GM18499 (cell line): ENCODE measurements around the gene NDUFA6.
"Not testable (repeated sequence)": the region's sequence is repeated elsewhere in the genome, so short reads cannot be mapped to it uniquely, and the experiment has no call there.

Source experiments
- ATAC-seq: cut with Tn5 transposase; IDR thresholded peaks from one replicate; pipeline ENCODE4 v1.9.1; 2021; ENCODE audit warnings: moderate number of reproducible peaks; ENCODE audit not compliant: insufficient read depth, unreplicated experiment

NDUFA6 gene

DNA sequence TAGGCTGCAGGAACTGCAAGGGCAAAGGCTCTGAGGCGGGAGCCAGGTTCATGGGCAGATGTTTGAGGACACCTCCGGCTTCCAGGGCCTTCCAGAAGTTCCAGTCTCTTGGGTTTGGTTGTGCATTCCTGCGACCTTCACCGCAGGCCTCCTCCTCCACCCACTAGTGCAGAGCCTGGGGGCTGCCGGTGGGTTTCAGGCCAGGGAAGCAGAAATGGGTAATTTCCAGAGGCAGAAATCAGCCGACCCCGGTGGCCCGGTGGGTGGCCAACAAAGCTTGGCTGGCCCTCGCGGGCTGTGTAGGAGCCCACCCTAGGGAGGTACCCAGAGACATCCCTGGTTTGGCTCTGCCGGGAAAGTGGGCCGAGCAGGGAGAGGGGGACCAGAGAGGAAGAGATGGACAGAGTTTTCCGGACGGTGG, 16.9 kb downstream of the NDUFA6 start:
- no peak for ATAC-seq

DNA sequence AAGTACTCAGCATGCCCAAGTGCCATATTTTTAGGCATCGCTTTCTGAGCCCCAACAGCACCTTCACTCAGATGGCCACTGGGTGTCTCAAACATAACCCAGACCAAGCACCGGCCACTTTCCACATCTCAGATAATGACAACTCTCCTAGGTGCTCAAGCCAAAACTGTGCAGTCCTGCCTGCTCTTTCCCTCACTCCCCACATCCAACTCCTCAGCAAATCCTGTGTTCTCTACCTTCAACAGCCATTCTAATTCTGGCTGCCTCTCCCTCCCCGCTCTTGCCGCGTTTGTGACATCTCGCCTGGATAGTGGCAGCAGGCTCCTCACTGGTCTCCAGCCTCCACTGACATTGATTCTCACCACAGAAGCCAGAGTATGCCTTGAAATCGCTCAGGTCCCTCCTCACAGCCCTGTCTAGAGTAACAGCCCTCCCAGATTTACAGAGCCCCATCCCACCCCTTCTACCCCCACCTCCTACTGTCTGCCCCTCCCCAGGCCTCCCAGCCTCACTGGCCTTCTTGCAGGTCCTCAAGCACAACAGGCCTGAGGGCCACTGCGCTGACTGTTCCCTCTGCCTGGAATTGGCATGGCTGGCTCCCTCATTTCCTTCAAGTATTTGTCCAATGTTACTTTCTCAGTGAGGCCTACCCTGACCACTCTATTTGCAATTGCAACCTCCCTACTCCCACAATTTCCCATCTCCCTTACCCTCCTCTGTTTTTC, 17.8 kb downstream of the NDUFA6 start:
- no peak for ATAC-seq

DNA sequence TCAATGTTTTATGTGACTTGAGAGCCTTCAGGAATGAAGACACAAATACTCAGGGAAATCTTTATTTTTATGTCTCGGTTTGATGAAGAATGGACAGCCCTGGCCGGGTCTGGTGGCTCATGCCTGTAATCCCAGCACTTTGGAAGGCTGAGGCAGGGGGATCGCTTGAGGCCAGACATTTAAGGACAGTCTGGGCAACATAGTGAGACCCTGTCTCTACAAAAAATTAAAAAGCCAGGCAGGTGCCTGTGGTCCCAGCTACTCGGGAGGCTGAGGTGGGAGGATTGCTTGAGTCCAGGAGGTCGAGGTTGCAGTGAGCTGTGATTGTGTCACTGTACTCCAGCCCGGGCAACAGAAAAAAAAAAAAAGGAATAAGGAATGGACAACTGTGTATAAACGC, 19.1 kb downstream of the NDUFA6 start:
- ATAC-seq: not testable (repeated sequence)

DNA sequence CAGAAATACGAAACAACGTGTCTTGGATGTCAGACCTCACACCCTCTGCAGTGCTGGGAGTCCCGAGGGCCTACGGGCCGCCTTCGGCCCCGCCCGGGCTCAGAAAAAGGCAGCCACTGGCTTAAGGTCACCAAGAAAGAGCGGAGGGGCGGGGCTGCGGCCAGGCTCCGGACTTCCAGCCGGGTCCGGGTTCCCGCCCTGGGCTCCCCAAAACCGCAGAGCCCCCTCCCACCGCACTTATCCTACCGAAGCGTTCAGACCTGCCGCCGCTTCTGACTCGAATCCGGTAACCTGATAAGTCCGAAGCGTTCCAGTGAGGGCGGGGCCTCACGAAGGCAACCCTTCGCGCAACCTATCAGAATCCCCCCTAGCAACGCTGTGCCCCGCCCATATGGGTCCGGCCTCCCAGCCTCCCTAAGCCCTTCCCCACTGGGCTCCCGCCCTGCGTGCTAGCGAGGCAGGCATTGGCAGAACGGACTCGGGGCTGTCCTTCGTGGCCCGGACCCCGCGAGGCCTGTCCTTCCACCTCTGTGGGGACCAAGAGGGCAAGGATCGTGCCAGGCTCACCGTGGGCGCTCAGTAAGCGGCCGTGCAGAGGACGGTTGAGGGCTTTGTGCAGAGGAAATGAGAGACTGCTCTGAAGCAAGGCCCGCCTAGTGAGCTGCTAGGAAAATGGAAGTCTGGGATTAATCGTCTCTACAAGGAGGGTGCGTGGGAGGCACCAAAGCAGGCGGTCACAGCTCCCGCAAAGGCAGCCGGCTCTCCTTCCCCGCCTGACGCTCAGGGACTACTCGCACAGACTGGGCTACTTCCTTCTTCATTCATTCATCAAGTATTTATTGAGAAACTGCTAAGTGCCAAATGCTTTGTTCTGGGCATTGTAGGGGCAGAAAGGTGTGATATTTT, 19.8 kb downstream of the NDUFA6 start, which contains the start of gene NAGA:
Gene NAGA (minus strand): TSS at position 296 of the 906 bp plus-strand sequence. CDS start 515 bp downstream, outside the sequence.
- peak; percentile 64 for ATAC-seq

DNA sequence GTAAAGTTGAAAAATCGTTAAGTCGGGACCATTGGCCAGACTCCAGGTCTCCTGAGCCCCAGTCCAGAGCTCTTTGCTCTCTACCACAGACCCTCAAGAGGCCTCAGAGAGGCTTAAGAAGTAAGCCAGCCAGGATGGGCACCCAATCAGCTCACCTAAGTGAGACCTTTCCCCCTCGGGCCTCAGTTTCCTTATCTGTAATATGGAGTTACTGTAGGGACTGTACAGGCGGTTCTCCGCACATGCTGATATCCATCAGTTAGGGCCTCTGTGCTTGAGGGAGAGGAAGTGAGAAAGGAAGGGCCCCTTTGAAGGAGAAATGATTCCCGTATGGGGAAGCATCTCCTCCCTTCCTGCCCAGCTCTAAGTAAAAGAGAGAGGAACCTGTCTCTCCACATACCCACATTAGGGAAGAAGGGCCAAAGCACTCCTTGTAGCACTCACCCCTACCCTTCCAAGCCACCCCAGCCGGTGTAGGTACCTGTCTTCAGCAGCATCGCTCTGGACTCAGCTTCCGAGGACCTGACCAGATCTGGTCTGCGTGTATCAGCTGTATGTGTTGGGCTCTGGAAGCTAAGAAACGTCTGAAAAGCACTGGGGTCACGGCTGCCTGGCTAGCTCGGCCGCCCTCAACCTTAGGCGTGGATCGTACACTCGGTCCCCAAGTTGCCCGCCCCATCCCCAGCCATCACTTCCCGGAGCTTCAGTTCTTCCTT, 20.6 kb downstream of the NDUFA6 start:
- no peak for ATAC-seq

DNA sequence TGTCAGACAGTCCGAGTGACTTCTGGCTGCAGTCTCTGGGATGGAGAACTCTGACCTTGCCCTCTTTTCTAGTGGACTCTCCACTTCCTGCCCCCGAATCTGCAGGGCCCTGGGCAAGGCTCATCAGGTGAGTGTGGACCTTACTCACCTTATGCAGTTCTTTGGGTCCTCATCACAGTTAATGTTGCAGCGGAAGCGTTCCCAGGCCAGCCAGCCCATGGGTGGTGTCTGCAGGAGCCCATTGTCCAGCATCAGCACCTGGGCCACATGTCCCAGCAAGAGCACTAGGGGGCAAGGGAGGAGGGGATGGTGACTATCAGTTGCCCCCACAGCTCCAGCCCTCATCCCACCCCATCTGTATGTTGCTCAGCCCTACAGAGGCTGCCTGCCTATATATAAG, 22.3 kb downstream of the NDUFA6 start:
- ATAC-seq: no peak

DNA sequence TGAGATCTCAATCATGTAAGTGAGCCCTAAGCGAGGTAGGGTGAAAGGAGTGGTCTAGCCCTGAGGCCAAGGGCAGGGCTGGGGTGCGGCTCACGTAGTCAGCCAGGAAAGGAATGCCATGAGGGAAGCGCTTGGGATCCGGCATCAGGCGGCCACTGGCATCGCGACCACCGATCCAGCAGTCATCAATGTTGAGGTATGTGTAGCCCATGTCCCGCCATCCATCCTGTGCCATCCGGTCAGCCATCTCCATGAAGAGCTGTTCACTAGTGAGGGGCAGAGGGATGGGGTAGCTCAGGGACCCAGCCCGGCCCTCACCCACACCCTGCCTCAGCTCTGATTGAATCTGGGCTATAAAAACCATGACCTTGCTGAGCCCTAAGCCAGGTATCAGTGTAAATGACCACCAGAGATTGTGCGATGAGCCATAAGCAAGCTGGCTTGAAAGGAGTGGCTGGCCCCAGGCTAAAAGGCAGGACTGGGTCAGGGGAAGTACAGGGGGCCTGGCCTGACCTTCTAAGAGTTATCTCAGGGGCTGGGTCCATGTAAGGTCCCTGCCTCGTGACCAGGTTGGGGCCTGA, 22.8 kb downstream of the NDUFA6 start:
- no peak for ATAC-seq

DNA sequence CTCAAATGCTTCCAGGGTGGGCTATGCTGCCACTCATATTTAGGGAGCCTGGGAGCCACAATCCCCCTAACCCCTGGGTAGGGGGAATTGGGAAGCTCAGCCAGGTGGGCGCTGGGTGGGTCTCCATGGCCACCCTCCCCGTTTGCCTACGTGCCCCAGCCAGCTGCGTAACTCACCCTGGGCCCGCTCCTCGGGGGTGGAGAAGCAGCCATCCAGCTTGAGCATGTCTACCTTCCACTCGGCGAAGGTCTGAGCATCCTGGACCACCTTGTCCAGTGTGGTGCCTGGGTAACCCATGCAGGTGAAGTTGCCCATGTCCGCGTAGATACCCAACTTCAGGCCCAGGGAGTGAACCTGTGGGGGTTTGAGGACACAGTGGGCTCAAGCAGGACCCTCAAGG, 23.6 kb downstream of the NDUFA6 start:
- ATAC-seq: no peak

DNA sequence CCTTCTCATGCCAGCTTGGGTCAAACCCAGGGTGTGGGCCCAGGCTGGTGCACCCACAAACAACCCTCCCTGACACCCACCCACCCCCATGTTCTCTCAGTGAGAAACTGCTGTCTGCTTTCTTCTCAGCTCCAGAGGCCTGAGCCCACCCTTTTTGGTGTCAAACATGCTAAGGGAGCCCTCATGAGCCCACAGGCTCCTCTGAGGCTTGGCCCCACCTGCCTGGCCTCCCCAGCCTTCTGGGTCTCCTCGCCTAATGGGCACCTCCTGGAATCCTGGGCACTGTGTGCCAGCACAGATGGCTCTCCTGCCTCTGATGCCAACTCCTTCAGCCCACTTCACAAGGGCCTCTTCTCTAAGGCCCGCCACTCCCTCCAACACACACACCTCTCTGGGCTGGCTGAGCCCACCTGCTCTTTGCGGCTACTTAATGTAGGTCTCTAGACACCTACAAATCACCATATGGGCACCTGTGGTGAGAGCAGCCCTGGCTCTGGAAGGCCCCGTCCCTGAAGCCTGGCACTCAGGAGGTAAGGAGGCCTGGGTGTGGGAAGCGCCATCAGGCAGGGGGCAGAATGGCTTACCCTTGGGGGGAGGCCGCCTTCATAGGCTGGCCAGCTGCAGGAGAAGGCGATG, 24.3 kb downstream of the NDUFA6 start:
- no peak for ATAC-seq

DNA sequence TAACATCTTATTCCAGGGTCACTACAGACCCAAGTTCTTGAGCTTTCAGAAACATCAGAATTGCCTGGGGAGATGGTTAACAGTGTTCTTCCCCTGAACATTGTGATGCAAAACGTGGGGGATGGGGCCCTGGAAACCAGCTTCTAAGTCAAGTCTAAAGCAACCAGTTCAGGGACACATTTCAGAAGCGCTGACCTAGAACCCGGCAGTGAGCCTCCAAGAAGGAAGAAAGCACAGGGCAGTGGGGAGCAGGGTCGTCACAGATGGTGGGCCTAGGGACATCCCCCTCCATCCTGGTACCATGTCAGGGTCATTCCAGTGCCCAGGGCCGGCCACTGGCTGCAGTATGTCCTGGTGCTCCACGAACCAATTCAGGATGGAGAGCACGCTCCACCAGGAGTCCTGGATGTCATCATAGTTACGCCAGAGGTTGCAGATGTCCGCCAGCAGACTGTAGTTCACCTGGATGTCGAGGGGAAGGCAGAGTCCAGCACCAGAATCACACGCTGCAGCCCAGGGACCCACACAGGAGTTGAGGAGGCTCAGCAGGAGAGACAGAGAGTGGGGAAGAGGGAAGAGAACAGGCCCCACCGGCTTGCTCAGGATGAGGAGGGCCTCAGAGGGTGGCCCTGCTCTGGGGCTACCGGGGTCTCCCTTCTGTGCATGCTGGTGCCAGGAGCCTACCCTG, 25.0 kb downstream of the NDUFA6 start:
- no peak for ATAC-seq

DNA sequence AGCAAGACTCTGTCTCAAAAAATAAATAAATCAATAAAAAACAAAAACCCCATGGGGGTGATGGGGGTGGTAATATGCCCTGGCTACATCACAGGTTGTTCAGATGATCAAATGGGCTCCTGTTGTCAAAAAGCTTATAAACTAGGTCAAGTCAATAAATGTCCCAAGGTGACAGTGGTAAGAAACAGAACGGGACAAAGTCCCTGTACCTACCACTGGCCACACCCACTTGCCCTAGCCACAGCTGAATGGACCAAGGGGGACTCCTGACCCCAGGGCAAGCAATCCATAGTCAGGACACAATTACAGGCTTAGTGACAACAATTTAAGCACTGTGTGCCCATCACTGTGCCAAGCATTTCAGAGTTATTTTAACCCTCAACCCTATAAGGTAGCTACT, 25.9 kb downstream of the NDUFA6 start:
- no peak for ATAC-seq

DNA sequence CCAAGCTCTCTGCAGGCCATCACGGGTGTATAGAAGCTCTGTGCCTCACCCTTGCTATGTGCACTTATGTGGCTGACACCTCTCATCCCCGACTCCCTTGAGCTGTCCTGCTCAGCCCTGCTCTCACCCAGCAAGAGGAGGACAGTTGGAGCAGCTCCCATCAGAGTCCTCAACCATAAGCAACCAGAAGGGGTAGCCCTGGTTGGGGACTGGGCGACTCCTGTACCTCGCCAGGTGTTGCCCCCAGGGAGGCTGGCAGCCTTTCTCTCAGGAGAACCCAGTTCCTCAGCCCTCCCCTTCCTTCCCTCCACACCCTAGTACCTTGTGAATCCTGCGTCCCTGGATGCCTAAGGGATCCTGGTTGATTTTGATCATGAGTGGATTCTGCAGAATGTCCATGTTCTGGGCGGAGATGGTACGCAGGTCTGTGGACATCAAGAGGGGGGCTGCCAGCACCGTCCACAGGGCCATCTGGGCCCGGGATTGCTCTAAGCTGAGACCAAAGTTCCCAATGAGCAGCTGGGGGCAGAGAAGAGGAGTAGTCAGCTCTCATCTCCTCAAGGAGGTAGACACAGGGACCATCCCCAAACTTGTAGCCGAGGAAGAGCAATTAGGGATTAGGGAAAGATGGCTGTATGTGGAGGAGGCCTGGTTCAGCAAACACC, 27.9 kb downstream of the NDUFA6 start:
- no peak for ATAC-seq

DNA sequence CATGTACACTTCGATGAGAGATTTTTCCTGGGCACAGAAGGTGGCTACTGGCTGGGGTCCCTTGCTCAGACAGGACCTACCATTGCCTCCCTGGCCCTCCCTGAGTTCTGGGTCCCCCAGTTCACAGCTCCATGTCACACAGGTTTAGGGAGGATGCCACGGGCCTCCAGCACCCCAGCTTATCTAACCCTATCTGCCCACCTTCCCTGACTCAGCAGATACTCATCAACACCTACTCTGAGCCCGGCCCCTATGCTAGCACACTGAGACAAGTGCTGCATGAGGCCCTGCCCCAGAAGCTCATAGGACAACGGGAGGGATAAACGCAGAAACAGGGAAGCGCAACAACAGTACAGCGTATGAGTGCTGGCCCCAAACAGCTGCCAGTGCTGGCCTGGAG, 29.5 kb downstream of the NDUFA6 start:
- ATAC-seq: no peak

DNA sequence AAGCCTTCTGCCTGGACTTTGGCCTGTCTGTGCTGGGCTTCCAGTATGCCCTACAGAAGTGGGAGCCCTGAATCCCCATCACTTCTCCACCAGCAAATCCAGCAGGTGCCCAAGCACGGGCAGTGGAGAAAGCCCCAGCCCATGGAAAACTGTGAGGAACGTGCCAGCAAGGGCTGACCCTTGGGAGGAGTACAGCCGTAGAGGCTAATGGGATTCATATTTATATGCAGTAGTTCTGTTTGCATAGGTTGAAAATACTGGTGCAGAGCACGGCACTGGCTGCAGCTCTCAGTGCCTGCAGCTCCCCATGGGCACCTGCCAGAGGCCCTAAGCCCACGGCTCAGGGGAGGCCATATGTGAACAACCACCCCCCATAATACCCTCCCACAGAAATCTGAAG, 30.1 kb downstream of the NDUFA6 start:
- no peak for ATAC-seq

DNA sequence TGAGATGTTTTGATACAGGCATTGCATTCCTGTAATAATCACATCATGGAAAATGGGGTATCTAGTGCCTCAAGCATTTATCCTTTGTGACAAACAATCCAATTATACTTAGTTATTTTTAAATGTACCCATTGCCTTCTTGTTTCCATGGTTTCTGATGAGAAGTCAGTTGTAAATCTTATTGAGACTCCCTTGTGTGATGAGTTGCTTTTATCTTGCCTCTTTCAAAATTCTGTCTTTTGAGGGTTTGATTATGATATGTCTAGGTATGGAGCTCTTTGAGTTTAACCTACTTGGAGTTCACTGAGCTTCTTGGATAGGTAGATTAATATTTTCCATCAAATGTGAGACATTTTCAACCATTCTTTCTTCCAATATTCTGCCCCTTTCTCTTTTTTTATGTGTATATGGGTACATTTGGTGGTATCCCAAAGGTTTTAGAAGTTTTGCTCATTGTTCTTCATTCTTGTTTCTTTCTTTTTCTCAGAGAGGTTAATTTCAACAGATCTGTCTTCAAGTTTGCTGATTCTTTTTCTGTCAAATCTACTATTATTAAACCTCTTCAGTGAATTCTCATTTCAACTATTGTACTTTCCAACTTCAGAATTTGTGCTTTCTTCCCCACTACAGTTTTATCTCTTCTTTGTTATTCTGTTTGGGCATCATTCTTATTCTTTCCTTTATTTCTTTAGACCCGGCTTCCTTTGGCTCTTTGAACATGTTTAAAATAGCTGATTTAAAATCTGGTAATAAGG, 33.6 kb downstream of the NDUFA6 start:
- no peak for ATAC-seq

DNA sequence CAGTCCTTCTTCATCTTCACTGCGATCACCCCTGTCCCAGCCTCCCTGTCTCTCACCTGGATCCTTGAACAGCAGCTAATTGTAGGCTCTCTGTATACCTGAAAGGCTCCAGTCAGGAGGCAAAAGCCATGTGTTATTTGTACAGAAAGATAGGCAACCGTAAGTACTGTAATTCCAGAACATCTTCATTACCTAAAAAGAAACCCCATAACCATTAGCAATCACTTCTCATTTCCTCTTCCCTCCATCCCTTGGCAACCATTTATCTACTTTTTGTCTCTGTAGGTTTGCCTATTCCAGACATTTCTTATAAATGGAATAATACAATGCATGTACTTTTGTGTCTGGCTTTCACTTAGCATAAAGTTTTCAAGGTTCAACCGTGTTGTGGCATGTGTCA, 37.8 kb downstream of the NDUFA6 start:
- ATAC-seq: no peak

DNA sequence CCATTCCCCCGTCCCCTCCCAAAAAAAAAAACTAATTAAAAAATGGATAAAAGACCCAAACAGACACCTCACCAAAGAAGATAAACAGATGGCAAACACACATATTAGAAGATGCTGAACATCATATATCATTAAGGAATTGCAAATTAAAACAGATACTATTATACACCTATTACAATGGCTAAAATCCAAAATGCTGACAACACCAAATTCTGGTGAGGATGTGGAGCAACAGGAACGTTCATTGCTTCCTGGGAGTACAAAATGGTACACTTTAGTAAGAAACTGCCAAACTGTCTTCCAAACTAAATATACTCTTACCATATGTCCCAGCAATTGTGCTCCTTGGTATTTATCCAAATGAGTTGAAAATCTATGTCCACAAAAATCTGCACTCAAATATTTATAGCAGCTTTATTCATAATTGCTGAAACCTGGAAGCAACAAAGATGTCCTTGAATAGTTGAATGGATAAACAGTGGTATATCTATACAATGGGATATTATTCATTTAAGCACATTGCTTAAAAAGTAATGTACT, 39.9 kb downstream of the NDUFA6 start:
- no peak for ATAC-seq

DNA sequence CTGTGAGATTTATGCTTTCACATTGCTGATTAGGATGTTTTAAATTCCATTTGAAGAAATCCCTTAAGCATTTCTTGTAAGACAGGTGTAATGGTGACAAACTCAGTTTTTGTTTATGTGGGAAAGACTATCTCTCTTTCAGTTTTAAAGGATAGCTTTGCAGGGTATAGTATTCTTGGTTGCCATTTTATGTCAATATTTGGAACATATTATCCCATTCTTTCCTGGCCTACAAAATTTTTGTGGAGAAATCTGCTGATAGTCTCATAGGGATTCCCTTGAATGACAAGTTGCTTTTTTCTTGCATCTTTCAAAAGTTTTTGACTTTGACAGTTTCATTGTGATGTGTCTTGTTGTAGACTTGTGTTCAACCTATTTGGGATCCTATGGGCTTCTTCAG, 48.8 kb downstream of the NDUFA6 start:
- no peak for ATAC-seq
